ENCODE measurements around the gene FAM131A.

Gene FAM131A

DNA sequence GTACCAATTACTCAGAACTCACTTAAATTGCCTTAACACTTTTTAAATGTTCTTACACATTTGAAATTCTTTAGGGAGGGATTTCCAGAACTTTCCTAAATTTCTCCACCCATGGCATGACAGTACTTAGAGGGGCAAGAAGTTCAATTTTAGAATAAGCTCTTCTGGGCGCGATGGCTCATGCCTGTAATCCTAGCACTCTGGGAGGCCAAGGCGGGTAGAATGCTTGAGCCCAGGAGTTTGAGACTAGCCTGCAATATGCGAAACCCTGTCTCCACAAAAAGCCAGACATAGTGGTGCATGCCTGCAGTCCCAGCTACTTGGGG lies 10.6 kb downstream of the FAM131A start:
- H3K27ac ChIP-seq (ENCODE audit: extremely low read depth, low read depth, low read length), result no peak overlapping the region
- H3K4me3 ChIP-seq (ENCODE audit: low read depth, low read length), result no peak overlapping the region
- H3K9me3 ChIP-seq (ENCODE audit: control insufficient read depth, insufficient read depth, low read depth, low read length), result no peaks in the 10 kb centered on the region
- H3K36me3 ChIP-seq (ENCODE audit: control insufficient read depth in 2 of 2, insufficient read depth in 1 of 2, low read length in 2 of 2), result peaks cover 0 to 60% of the 10 kb centered on the region in 2 experiments; a peak in 1 of 3 replicates
- POLR2A ChIA-PET, result interaction anchor here (1.1 kb wide), 1 partner anchor 13 kb away, joined by 3 read pairs; no protein-coding TSS in a partner anchor
- no peaks in the 10 kb centered on the region for H3K4me1 ChIP-seq (ENCODE audit: control insufficient read depth, insufficient read depth, low read length)
- no peak for TF ChIP-seq ZNF19 (tag by site-specific recombination; IDR thresholded peaks at IDR 0.05; ENCODE audit: low read depth)
- no peak for TF ChIP-seq SCRT1 (tag by site-specific recombination; IDR thresholded peaks at IDR 0.05; ENCODE audit: borderline replicate concordance)
- TF ChIP-seq ZNF777 (tag by site-specific recombination; IDR thresholded peaks at IDR 0.05; ENCODE audit: borderline replicate concordance), result no peak
- no peak for TF ChIP-seq ZNF548 (tag by site-specific recombination; IDR thresholded peaks at IDR 0.05)
- no peak for TF ChIP-seq ZNF221 (tag by site-specific recombination; IDR thresholded peaks at IDR 0.05; ENCODE audit: borderline replicate concordance)
- no peak for TF ChIP-seq ZNF514 (tag by site-specific recombination; IDR thresholded peaks at IDR 0.05)
- no peak for TF ChIP-seq EGR2 (tag by site-specific recombination; IDR thresholded peaks at IDR 0.05; ENCODE audit: low read depth)
- TF ChIP-seq CTCF (tag by site-specific recombination; IDR thresholded peaks at IDR 0.05), result no peak
- no peak for TF ChIP-seq ZNF169 (tag by site-specific recombination; IDR thresholded peaks at IDR 0.05)
- no peak for TF ChIP-seq ZNF555 (tag by site-specific recombination; conservative IDR thresholded peaks at IDR 0.05)
- CTCF ChIA-PET, result interaction anchor here (0.5 to 3.1 kb wide), 3 partner anchors 13 to 98 kb away, joined by 3 to 13 read pairs (median 3); partner anchors contain the start of genes CLCN2 and POLR2H

DNA sequence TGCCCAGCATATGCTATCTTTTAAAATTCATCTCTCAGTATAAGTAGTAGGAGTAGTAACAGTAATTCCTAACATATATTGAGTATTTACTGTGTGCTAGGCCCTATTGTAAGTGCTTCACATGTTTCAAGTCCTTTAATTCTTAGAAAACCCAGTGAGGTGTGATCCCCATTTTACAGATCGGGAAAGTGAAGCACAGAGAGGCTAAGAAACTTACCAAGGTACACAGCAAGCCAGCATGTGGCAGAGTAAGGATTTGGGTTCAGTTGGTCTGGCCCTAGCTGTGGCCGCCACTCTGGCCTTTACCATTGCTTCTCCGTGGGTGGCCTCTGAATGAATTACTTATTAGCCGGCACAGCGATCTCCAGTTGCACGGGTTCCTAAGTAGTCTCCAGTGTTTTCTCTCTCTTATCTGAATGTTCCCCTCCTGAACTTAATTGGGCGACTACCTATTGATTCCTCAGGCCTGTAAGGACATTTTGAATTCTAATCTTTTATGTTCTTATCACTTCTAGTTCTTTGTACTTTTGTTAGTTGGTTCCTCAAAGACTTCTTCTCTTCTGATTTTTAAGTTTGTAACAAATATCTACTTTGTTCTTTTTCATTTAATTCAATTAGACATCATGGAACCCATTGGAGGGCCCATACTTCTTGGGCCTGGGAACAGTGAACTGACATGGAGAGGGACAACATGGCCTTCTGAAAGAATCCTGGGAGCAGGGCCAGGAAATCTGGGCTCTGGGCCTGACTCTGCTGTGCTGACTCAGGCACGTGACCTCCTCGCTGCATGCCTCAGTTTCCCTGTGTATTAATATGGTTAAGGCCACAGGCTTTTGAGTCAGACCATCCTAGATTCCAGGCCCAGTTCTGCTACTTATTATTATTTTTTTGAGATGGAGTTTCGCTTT lies 12.4 kb downstream of the FAM131A start:
- Histone ChIP-seq H3K9me3 (ENCODE audit: control insufficient read depth, insufficient read depth, low read depth, low read length) (no peaks in the 10 kb centered on the region), H3K4me3 (ENCODE audit: low read depth, low read length) (no peak overlapping the region), H3K36me3 (ENCODE audit: control insufficient read depth in 2 of 2, insufficient read depth in 1 of 2, low read length in 2 of 2) (peaks cover 0 to 57% of the 10 kb centered on the region in 2 experiments; a peak in 1 of 3 replicates), H3K27ac (ENCODE audit: extremely low read depth, low read depth, low read length) (no peak overlapping the region), H3K4me1 (ENCODE audit: control insufficient read depth, insufficient read depth, low read length) (no peaks in the 10 kb centered on the region)
- TF ChIP-seq GLIS2 (tag by site-specific recombination; IDR thresholded peaks at IDR 0.05) (no peak), ZNF768 (tag by site-specific recombination; IDR thresholded peaks at IDR 0.05) (0 out of 2 replicates have a peak, but pooled peaks have one; percentile 9), HOXC10 (CRISPR knock-in tag; IDR thresholded peaks at IDR 0.05) (no peak)
- ChIA-PET CTCF (interaction anchor here (1.1 kb wide), 1 partner anchor 10 kb away, joined by 3 read pairs; no protein-coding TSS in a partner anchor), POLR2A (no interaction called here)

DNA sequence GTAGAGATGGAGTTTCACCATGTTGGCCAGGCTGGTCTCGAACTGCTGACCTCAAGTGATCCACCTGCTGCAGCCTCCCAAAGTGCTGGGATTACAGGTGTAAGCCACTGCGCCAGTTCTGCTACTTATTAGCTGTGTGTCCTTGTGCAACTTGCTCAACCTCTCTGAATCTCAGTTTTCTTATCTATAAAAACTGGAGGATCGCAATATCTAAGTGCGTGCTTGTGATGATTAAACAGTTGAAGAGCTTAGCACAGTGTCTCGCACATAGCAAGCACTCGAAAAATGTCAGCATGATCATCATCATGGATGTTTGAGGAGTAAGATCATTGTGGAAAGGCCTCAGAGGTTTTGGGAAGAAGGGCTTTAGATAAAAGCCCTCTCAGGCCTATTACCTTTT lies 13.2 kb downstream of the FAM131A start:
- no peaks in the 10 kb centered on the region for H3K4me1 ChIP-seq (ENCODE audit: control insufficient read depth, insufficient read depth, low read length)
- no peaks in the 10 kb centered on the region for H3K9me3 ChIP-seq (ENCODE audit: control insufficient read depth, insufficient read depth, low read depth, low read length)
- CTCF ChIA-PET, result interaction anchor here (0.5 to 1.1 kb wide), 4 partner anchors 8 to 191 kb away, joined by 3 read pairs; no protein-coding TSS in a partner anchor
- no peak overlapping the region for H3K4me3 ChIP-seq (ENCODE audit: low read depth, low read length)
- POLR2A ChIA-PET, result no interaction called here
- peaks cover 0 to 63% of the 10 kb centered on the region in 2 experiments; a peak in 1 of 3 replicates for H3K36me3 ChIP-seq (ENCODE audit: control insufficient read depth in 2 of 2, insufficient read depth in 1 of 2, low read length in 2 of 2)
- TF ChIP-seq ZFHX2 (tag by site-specific recombination; conservative IDR thresholded peaks at IDR 0.05), result no peak
- peak; percentile 55; the same call in 1 of the 2 replicates for TF ChIP-seq ZNF768 (tag by site-specific recombination; IDR thresholded peaks at IDR 0.05)
- H3K27ac ChIP-seq (ENCODE audit: extremely low read depth, low read depth, low read length), result no peak overlapping the region

DNA sequence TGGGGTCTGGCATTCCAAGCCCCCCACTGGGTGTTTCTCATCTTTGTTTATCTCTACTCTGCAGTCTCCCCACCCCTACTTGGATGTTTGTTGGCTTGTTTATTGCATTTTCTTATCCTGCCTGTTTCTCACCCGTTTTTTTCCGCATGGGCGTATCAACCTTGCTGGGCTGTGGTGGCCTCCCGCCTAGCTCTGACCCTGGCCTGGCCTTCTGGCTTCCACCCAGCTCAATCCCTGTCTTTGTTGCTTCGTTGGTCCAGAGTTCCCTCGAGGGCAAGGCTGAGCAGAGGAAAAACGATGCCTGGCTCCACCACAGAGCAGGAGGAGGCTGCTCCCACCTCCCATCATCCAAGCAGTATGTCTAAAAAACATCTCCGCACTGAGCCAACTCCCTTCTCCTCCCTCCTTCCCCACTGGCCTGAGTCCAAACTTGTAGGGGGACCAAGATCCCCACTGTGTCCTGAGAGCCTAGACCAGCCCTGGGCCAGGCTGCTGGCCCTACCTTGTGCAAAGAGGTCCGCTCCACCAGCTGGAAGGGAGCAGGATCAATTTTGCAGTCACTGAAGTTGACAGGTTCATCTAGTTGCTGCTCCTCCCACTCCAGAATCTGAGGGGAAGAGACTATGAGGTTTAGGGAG lies 14.2 kb downstream of the FAM131A start:
- no peaks in the 10 kb centered on the region for H3K4me1 ChIP-seq (ENCODE audit: control insufficient read depth, insufficient read depth, low read length)
- peaks cover 0 to 65% of the 10 kb centered on the region in 2 experiments; a peak in 1 of 3 replicates for H3K36me3 ChIP-seq (ENCODE audit: control insufficient read depth in 2 of 2, insufficient read depth in 1 of 2, low read length in 2 of 2)
- H3K27ac ChIP-seq (ENCODE audit: extremely low read depth, low read depth, low read length), result no peak overlapping the region
- ChIA-PET CTCF (interaction anchor here (0.9 to 1.0 kb wide), 2 partner anchors 20 to 190 kb away, joined by 3 read pairs; no protein-coding TSS in a partner anchor), POLR2A (no interaction called here)
- H3K4me3 ChIP-seq (ENCODE audit: low read depth, low read length), result no peak overlapping the region
- H3K9me3 ChIP-seq (ENCODE audit: control insufficient read depth, insufficient read depth, low read depth, low read length), result no peaks in the 10 kb centered on the region
- 0 out of 2 replicates have a peak, but pooled peaks have one; percentile 16 for TF ChIP-seq WT1 (tag by site-specific recombination; IDR thresholded peaks at IDR 0.05)
- no peak for TF ChIP-seq ZFP69B (tag by site-specific recombination; IDR thresholded peaks at IDR 0.05)
